ENCODE data around the gene SNRNP70. TPM values are rescaled to one million over a fixed set of nuclear protein-coding genes. Genes with fewer than 3 reads are reported as not detected.

Gene SNRNP70
- polyA plus RNA-seq, 3 donors, result 27.4 to 360 (median 40.4) TPM

DNA sequence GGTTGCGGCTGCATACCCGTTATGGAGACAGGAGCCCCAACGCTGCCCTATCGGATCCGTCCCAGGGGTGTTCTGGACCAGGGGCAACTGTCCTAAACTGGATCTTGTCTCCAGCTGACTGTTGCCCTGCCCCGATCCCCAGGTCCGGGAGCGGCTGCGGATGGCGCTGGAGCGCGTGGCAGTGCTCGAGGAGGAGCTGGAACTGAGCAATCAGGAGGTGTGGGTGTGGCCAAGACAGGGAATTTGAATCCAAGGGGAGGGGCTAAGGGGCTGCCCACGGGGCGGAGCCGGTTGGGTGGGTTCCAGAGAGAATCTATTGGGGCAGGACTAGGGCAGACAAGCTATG, 44.0 kb downstream of the SNRNP70 start:
- H3K4me3 Mint-ChIP-seq, result no peak overlapping the region
- H3K27ac ChIP-seq (ENCODE audit: low read depth in 1 of 2, low read length in 2 of 2), result no peak overlapping the region
- no peak overlapping the region for H2AFZ ChIP-seq (ENCODE audit: insufficient read depth, low read depth, low read length, poor library complexity, severe bottlenecking)
- H3K9ac ChIP-seq (ENCODE audit: insufficient read depth, low read length, poor library complexity, severe bottlenecking), result no peak overlapping the region
- peaks cover 16 to 34% (median 22%) of the 10 kb centered on the region in 7 donors for H3K9me3 Mint-ChIP-seq
- H3K36me3 ChIP-seq (replicated peaks in 1 of 2; ENCODE audit: control insufficient read depth in 1 of 2, insufficient read depth in 2 of 2, low read length in 2 of 2), result no peaks in the 10 kb centered on the region
- H3K4me1 Mint-ChIP-seq, result peaks cover 24% of the 10 kb centered on the region
- peaks cover 14 to 26% of the 10 kb centered on the region in 2 donors for H3K4me1 ChIP-seq (ENCODE audit: control insufficient read depth in 1 of 2, insufficient read depth in 2 of 2, low read length in 2 of 2)
- H3K27me3 Mint-ChIP-seq (ENCODE audit: low read depth in 3 of 3), result peaks cover 16 to 40% (median 39%) of the 10 kb centered on the region in 3 donors
- peaks cover 0 to 16% of the 10 kb centered on the region in 2 donors for H3K9me3 ChIP-seq (replicated peaks in 1 of 2; ENCODE audit: control insufficient read depth in 1 of 2, insufficient read depth in 1 of 2, low read length in 2 of 2)
- no peak overlapping the region for H3K4me3 ChIP-seq (replicated peaks in 1 of 3; ENCODE audit: low read depth in 2 of 3, low read length in 3 of 3)
- H3K4me2 ChIP-seq (replicated peaks; ENCODE audit: extremely low read depth, low read length, poor library complexity, severe bottlenecking), result no peak overlapping the region
- H3K36me3 Mint-ChIP-seq, result no peaks in the 10 kb centered on the region
- H4K20me1 ChIP-seq (ENCODE audit: insufficient read depth, low read length), result no peaks in the 10 kb centered on the region
- TF ChIP-seq, protein P1, sequence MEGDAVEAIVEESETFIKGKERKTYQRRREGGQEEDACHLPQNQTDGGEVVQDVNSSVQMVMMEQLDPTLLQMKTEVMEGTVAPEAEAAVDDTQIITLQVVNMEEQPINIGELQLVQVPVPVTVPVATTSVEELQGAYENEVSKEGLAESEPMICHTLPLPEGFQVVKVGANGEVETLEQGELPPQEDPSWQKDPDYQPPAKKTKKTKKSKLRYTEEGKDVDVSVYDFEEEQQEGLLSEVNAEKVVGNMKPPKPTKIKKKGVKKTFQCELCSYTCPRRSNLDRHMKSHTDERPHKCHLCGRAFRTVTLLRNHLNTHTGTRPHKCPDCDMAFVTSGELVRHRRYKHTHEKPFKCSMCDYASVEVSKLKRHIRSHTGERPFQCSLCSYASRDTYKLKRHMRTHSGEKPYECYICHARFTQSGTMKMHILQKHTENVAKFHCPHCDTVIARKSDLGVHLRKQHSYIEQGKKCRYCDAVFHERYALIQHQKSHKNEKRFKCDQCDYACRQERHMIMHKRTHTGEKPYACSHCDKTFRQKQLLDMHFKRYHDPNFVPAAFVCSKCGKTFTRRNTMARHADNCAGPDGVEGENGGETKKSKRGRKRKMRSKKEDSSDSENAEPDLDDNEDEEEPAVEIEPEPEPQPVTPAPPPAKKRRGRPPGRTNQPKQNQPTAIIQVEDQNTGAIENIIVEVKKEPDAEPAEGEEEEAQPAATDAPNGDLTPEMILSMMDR (IDR thresholded peaks at IDR 0.05), result no peak
- intact Hi-C loops (cut with micrococcal nuclease), result no loop called here
- no peaks in the 10 kb centered on the region for H3K79me2 ChIP-seq (ENCODE audit: insufficient read depth, low read length)
- H3K27me3 ChIP-seq (ENCODE audit: control insufficient read depth in 2 of 2, insufficient read depth in 2 of 2, low read length in 2 of 2), result peaks cover 0 to 10% of the 10 kb centered on the region in 2 donors
- H3K27ac Mint-ChIP-seq, result peak overlapping the region in 1 of 7 donors; percentile 26
- 76% methylated on average over 16 of the region's 16 CpGs for WGBS (ENCODE audit: insufficient coverage)
- DNase-seq, result no peak

DNA sequence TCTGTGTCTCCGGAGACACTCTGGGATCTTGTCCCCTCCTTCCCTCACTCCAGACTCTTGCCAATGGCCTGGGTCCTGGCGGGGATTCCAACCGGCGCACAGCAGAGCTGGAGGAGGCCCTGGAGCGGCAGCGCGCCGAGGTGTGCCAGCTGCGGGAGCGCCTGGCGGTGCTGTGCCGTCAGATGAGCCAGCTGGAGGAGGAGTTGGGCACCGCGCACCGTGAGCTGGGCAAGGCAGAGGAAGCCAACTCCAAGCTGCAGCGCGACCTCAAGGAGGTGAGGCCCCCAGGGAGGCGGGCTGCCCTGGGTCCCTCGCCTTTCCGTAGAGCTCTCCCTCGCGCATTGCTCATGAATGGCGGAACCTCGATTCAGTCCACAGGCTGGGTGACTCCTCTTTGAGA, 45.1 kb downstream of the SNRNP70 start:
- no peaks in the 10 kb centered on the region for H3K36me3 Mint-ChIP-seq
- H3K4me1 Mint-ChIP-seq, result peaks cover 26% of the 10 kb centered on the region
- Histone ChIP-seq H2AFZ (ENCODE audit: insufficient read depth, low read depth, low read length, poor library complexity, severe bottlenecking) (no peak overlapping the region), H3K27me3 (ENCODE audit: control insufficient read depth in 2 of 2, insufficient read depth in 2 of 2, low read length in 2 of 2) (peaks cover 0 to 17% of the 10 kb centered on the region in 2 donors), H3K79me2 (ENCODE audit: insufficient read depth, low read length) (no peaks in the 10 kb centered on the region), H3K4me3 (replicated peaks in 1 of 3; ENCODE audit: low read depth in 2 of 3, low read length in 3 of 3) (no peak overlapping the region), H4K20me1 (ENCODE audit: insufficient read depth, low read length) (no peaks in the 10 kb centered on the region), H3K27ac (ENCODE audit: low read depth in 1 of 2, low read length in 2 of 2) (no peak overlapping the region), H3K4me2 (replicated peaks; ENCODE audit: extremely low read depth, low read length, poor library complexity, severe bottlenecking) (no peak overlapping the region), H3K36me3 (replicated peaks in 1 of 2; ENCODE audit: control insufficient read depth in 1 of 2, insufficient read depth in 2 of 2, low read length in 2 of 2) (no peaks in the 10 kb centered on the region), H3K9me3 (replicated peaks in 1 of 2; ENCODE audit: control insufficient read depth in 1 of 2, insufficient read depth in 1 of 2, low read length in 2 of 2) (peaks cover 0 to 16% of the 10 kb centered on the region in 2 donors), H3K4me1 (ENCODE audit: control insufficient read depth in 1 of 2, insufficient read depth in 2 of 2, low read length in 2 of 2) (peaks cover 15 to 28% of the 10 kb centered on the region in 2 donors), H3K9ac (ENCODE audit: insufficient read depth, low read length, poor library complexity, severe bottlenecking) (no peak overlapping the region)
- TF ChIP-seq, protein P1 (IDR thresholded peaks at IDR 0.05), result no peak
- H3K9me3 Mint-ChIP-seq, result peaks cover 17 to 36% (median 23%) of the 10 kb centered on the region in 7 donors
- H3K4me3 Mint-ChIP-seq, result no peak overlapping the region
- WGBS (ENCODE audit: insufficient coverage), result 98% methylated on average over 23 of the region's 24 CpGs
- intact Hi-C loops (cut with micrococcal nuclease), result no loop called here
- H3K27me3 Mint-ChIP-seq (ENCODE audit: low read depth in 3 of 3), result peaks cover 21 to 48% (median 42%) of the 10 kb centered on the region in 3 donors
- H3K27ac Mint-ChIP-seq, result no peak overlapping the region
- no peak for DNase-seq

Measured in CD14-positive monocyte (primary cell).